Stimulated activated CD8-positive, alpha-beta memory T cell treated with anti-CD3 and anti-CD28 coated beads, Interleukin-12 subunit alpha, Interleukin-12 subunit beta, amount 100 ng/mL, for 1 hour (primary cell): ENCODE results near the gene TSHR.

Source experiments
- DNase-seq: peaks from one replicate; pipeline ENCODE4 v3.0.0-alpha.2; 2020; ENCODE audit warnings: low read depth

The TSHR gene

DNA sequence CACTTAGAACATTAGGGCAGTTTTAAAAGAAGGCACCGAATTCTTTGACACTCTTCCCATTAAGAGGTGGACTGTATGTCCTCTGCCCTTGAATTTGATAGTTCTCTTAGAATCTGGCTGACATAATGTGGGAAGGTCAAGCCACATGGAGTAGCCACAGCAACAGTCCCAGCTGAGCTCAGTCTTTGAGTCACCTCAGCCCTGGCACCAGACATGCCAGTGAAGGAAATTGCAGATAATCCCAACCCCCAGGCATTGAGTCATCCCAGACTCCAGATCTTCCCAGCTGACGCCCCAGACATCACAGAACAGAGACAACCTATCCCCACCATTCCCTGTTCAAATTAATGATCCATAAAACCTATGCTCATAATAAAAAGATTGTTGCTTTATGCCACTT, 181.9 kb downstream of the TSHR start:
- DNase-seq: no peak

DNA sequence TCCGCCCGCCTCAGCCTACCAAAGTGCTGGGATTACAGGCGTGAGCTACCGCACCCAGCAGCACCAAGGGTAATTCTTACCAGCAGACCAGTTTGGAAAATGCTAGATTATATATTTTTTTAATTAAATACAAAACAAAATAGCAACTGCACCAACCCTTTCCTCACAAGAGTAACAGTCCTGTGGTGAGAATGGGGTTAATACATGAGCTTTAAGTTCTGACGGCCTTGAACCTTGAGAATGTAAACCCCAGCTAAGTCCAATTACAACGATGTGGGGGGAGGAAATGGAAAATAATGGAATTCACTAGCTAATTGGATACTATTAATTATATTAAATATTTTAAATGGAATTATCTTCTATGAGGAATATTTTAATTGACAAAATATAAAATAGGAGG, 183.0 kb downstream of the TSHR start:
- DNase-seq: no peak

DNA sequence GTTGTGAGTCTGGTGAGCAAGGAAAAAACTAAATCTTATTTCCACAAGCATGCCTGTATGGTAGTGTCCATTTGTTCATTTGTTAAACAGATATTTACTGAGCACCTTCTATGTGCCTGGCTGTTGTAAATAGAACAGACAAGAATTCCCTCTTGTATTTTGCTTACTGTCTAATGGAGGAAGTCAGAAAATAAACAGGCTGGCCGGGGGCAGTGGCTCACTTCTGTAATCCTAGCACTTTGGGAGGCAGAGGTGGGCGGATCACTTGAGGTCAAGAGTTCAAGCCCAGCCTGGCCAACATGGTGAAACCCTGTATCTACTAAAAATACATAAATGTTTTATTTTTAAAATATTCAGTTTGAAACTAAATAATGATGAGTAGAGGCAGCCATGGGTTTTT, 186.0 kb downstream of the TSHR start:
- no peak for DNase-seq

DNA sequence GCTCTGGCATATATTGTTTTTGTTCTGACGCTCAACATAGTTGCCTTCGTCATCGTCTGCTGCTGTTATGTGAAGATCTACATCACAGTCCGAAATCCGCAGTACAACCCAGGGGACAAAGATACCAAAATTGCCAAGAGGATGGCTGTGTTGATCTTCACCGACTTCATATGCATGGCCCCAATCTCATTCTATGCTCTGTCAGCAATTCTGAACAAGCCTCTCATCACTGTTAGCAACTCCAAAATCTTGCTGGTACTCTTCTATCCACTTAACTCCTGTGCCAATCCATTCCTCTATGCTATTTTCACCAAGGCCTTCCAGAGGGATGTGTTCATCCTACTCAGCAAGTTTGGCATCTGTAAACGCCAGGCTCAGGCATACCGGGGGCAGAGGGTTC, 188.4 kb downstream of the TSHR start:
- no peak for DNase-seq

DNA sequence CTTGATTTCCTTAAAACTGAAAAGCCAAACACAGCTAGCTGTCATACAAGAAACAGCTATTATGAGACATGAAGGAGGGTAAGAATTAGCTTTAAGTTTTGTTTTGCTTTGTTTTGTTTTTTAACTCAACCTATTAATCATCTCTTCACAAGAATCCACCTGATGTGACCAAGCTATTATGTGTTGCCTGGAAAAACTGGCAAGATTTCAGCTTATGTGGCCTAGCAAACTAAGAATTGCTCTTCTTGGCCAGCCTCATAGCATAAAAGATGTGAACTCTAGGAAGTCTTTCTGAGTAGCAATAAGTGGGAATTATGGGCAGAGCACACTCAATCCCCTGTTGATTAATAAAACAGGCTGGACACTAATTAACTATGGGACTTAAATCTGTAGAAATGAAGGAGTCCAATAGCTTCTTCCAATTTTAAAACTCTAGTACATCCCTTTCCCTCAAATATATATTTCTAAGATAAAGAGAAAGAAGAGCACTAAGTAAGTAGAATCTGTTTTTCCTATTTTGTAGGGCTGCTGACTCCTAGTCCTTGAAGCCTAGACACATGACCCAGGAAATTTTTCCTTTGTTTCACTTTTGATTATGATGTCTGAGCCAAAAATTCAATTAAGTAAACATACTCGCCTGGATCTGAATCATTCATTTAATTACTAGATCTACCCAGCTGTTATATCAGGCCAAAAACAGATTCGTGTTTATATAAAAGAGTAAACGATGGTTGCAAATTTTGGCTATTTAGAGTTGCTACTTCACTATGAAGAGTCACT, 189.6 kb downstream of the TSHR start:
- DNase-seq: no peak

DNA sequence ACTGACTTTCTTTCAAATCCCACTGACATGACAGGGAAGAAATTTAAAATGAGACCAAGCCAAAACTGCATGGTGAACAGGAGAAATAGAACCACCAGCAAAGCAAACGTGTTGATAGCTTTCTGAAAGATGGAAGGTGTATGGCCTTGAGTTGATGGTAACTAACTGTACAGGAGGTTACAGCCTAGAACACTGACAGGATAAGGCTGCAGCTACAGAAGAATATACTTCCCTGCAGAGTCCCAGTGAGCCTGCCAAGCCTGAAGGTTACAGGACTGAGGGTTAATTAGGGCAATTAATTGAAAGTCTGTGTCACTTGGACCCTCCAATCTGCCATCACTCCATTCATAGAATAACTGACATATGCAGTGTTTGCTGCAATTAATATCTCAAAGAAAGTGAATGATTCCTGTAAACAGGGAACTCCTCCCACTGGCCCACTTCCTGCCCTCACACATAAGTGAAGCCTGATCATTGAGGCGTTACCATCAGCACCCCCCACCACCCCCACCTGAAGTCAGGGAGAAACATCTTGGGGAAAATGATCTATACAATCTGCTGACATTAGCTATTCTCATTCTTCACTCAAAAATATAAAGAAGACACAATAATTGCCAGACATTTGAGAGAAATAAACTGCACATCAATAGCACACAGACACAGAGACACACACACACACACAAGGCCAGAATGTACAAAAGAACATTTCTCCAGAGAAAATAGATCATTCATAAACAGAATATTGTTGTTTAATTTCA, 191.9 kb downstream of the TSHR start:
- no peak for DNase-seq

DNA sequence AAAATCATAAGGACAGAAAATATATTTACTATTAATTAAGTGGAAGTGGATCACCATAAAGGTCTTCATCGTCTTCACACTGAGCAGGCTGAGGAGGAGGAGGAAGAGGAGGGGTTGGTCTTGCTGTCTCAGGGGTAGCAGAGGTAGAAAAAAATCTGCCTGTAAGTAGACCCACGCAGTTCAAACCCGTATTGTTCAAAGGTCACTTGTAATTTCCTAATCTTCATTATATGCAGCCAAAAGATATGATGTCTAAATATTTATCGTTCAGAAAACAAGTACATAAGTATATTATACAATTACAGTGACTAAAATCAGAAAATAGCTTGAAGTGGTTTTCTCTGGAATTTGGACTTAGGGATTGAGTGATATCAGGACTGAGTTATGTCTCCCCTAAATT, 193.2 kb downstream of the TSHR start:
- no peak for DNase-seq

DNA sequence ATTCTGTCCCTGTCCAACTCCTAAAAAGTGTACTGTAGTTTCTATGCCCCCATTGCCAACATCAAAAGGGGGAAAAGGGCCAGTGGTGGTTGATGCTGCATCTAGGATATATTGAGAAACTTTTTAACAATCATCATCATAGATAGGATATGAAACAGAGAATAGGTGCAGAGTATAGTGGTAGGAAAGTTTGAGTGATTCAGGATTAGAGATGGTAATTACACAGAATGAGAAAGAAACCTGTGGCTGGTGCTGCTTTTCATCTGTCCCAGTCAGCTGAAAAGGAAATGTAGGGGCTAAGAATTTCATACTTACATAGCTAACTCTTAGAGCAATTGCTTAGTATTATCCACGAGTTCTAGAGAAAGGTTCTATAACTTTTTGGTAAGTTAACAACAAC, 197.8 kb downstream of the TSHR start:
- DNase-seq: no peak

DNA sequence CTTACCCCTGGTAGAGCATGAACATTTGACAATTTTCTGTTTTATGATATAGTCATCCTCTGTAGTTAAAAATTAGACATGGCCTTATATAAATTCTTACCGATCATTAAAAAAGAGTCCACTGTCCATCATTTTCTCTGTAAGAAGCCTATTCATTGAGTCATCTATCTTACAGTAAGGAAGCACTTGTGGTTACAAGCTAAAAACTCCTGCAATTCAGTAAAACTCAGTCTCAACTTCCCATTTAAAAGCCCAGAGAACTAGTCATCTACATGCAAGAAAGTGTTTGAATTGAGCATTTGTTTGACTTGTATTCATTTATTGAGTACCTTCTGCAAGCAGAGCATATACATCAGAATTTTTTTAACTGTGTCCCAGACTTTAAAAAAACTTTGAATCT, 202.0 kb downstream of the TSHR start:
- no peak for DNase-seq

DNA sequence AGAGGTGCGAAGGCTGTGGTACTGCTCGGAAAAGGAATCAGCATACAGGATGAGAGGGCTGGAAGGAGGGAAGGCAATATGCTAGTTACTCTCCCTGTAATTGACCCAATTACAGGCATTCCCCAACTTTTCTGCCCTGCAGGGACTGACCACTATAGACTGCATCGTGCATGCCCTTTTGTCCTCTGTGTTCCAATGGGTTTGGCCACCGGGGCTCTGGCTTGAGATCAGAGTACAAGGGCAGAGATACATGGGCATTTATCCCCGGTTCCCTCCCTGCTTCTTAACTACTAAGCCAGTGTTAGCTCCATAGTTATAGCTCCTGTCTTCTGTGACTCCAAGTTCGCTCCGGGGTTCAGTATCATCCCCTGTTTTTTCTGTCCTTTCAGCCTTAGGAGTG, 205.7 kb downstream of the TSHR start:
- DNase-seq: no peak

DNA sequence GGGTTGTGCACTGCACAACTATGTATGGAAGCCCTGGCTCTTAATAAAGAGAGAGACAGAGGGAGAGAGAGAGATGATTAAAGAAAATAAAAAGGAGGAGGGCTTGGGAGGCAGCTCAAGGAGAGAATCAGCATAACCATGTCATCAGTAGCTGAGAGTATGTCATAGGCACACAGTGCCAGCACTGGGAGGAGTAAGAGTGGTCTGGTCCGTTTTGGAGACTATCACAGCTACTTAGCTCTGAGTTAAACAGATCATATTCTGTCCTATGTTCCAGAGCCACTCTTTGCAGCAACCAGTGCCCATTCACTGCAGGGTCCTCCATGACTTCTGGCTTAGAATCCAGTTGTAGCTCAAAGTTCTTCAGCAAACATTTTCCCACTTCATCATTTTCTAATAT, 206.3 kb downstream of the TSHR start:
- no peak for DNase-seq

DNA sequence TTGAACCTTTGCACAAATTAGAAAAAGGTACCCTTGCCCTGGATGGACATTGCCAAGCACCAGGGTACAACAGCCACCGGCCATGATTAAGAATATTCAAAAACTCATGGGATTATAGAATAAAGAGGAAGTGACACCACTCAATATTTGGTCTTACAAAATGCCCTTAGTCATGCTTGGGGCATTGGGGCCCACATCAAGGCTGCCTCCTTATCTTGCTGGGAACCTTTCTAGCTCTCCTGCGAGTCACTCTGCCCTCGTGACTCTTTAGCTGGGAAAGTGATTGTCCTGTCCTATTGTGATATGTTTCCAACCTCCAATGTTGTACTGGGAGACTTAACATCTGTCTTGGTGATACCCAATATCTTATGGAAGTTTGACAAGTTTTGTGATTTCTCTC, 207.5 kb downstream of the TSHR start:
- no peak for DNase-seq

DNA sequence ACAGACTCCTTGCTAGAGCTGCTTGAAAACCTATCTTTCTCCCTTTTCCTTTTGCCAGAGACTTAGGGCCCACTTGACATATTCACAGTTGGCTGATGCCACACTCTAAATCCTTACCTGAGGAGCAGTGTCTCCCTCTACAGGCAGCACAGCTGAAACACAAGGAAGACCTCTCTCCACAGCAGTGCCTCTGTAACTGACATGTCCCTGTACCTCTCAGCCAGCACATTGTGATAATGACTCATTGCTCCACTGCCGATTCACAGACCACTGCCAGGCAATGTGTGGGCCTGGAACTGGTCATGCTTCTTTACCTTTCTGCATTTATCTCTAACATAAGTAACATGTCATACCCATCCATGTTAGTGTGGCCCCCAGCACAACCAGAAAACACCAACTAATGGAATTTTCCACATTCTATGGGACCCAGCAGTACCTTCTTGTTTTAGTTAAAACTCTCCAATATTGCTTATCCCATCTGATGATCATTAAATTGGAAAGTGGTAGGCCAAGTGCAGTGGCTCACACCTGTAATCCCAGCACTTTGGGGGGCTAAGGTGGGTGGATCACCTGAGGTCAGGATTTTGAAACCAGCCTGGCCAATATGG, 208.8 kb downstream of the TSHR start:
- no peak for DNase-seq

DNA sequence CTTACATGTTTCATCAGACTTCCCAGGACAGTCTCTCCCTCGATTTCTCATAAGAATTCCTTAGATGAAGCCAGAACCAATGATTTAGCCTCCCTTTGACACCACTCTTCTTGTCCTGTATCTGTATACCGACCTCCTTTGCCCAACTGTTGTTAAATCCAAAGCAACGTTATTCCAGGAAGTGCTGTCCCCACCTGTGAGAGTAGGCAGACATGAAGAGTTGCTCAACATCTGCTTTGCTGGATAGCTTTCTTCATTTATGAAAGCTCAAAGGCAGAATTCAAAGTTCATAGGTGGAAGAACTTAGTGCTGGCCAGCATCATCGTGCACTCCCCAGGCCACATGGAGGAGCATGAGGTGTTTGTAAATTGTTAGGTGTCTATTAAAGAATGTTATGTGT, 209.8 kb downstream of the TSHR start:
- no peak for DNase-seq

DNA sequence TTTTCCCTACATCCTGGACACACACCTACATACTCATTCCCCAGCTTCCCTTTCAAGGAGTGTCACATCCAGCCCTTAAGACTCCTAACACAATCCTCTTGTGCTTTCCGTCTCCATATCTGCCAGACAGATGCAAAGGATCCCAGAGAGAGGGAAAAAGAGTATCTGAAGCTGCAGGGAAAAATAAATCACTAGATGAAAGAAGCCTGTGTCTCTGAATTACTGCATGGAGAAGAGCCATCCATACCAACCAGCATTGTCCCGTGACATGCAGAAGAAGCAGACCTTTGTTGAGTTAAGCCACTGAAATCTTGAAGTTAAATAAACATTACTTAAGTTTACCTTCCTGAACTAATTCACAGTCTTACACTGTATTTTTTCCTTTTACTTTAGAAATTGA, 210.7 kb downstream of the TSHR start:
- no peak for DNase-seq

DNA sequence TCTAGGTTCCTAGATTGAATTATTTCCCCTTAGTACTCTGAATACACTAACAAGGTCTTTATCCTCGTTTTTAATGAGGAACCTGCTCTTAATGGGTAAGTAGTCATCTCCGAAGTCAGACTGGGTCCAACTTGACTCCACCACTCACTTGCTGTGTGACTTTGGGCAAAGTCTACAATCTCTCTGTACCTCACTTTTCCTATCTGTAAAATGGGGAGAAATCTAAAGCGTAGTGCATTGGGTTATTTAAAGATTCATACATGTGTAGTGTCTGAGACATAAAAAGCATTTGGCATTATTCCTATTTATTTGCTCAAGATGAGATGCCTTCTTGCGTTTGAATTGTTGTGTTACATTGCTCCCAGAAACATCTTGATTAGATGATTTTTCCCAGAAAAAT, 213.8 kb downstream of the TSHR start:
- DNase-seq: no peak

DNA sequence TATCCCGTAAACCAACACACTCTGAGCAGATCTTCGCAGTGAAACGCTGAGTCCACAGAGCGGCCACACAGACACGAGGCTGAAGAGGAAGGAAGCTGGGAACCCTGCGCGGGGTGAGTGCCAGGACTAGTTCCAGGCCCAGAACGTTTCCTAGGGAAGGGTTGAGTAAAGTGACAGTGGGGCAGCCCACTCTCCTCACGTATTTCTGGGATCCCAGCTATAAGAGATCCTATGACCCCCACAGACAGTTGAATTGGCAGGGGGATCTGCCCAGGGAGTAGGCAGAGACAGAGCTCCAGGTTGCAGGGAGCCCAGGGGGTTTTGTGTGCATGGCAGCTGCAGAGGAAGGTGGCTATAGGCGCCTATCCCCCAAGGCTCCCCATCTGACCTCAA, 214.3 kb downstream of the TSHR start:
- no peak for DNase-seq

DNA sequence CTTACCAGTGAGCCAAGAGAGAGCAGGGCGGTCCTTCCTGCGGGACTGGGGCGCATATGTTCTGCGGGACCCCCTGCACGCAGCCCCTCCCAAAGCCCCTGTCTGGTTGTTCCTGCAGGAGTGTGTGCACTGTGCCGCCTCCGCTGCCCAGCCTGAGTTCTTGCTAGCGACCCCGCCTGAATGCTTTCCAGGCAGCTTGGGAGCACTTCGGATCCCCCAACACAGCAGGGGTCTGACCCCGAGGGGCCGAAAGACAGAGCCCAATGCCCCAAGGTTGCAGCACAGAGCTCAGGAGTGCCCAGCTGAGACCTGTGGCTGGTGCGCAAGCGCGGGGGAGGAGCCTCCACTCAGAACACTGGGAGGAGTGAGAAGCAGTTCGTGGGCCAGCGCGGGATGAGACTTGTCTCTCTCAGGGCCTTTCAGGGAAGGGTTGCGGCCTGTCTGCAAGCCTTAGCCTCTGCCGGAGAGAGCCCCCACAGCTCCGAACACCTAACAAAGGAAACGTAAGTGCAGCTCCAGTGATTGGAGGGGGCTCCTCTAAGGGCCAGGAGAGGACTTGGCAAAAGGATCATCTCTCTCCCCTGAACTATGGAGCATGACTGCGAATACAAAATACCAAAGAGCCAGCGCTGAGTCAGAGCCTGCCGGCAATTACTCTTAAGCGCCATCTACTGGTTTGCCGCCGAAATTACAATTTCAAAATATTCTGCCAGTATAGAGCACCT, 214.8 kb downstream of the TSHR start:
- peak; percentile 76 for DNase-seq

DNA sequence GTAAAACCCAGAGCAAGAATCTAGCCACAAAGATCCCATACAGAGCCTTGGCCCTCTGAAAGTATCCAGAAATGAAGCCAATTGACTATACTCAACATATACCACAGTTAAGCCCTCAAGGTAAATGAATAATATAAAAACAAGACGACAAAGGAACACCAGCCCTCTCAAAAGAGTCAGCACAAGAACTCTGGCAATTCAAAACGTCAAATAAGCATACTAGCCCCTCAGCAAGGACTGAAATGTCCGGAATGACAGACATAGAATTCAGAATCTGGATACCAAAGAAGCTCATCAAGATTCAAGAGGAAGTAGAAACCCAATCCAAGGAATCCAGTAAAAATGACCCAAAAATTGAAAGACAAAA, 215.4 kb downstream of the TSHR start:
- no peak for DNase-seq

DNA sequence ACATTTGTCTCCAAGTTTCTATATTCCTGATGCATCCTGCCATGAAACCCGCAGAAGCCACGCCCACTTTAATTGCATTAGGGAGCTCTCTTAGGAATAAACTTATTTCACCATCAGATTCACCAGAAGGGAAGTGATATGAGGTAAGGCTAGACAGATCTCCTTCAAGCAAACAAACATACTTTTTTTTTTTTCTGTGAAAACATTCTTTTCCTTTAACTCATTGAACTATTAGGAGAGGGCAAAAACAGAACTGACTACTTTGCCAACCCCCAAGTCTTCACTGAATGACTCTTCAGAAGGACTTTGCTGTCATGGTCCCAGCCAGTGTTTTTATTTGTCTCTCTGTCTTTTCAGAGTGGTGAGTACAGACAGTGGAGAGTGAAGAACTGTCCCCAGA, 216.9 kb downstream of the TSHR start:
- DNase-seq: no peak

DNA sequence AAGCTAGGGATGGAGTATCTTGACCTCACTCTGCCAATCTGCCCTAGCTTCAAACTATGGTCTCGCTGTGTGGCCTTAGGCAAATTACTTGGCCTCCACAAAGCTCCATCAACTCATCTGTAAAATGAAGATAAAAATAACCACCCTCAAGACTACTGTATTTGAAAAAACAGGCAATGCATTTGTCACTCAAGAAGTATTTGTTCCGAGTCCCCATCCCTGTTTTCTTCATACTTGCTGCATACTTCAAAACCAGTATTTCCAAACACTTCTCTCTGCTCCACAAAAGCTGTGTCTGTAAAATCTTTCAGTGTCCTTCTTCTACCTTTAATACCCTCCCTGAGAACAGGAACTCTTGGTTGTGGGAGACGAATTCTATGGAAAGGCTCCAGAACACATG, 217.5 kb downstream of the TSHR start:
- DNase-seq: no peak

DNA sequence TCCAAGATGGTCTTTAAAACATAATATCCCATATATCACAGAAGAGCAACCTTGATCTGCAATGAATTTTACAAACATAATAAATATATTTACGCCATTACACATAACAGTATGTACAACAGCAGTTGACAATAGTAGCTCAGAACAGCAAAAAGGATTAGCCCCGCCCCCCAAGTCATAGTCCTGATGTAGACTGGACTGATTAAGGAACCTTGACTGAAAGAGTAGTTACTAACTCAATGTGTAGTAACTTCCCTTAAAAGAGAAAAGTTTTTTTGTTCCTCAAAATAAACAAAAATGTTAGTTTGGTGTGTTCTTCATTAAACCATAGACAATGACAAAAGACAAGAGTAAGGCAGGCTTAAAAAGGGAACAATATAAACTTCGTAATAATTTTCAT, 220.8 kb downstream of the TSHR start:
- DNase-seq: no peak

DNA sequence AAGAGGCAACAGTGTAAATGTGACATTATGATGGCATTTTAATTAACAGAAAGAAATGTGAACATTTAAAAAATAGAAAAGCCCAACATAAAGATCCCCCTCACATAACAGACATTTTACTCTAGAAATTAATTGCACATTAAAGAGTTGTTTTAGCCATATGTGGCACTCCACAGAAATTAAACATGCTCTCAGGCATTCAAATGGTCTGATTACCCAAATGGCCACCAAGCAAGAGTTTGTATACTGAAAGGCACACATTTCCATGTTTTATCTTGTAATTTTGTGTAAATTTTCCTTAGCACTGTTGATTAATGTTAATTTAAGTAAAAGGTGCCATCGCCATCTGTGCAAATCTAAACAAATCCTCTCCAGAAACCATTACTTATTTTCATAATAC, 221.8 kb downstream of the TSHR start:
- no peak for DNase-seq
